ENCODE results near the gene TAAR5. TPM values are rescaled to one million over a fixed set of nuclear protein-coding genes. Genes with fewer than 3 reads are reported as not detected.
"Not testable (repeated sequence)": the region's sequence is repeated elsewhere in the genome, so short reads cannot be mapped to it uniquely, and the experiment has no call there.

TAAR5 gene
- polyA plus RNA-seq, 3 donors = not detected

DNA sequence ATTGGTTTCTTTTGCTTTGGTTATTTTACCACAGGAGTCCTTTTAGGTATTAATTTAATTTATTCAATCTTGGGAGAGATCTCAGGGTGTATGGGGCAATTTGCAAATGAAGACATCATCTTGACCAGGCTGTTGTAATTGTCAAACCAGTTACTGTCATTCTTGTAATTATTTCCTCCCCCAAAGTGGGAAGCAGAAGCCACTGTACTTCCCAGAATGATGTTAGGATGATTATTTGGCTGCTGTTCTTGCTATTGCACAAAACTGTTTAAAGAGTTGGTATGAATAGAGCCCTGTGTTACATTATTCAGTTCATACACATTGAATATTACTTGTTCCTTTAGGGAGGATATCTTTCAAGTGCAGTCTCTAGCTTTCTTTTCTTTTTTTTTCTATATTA, 17.8 kb downstream of the TAAR5 start:
- DNase-seq (ENCODE audit: low read depth in 3 of 3, low spot score in 2 of 3) = no peak

DNA sequence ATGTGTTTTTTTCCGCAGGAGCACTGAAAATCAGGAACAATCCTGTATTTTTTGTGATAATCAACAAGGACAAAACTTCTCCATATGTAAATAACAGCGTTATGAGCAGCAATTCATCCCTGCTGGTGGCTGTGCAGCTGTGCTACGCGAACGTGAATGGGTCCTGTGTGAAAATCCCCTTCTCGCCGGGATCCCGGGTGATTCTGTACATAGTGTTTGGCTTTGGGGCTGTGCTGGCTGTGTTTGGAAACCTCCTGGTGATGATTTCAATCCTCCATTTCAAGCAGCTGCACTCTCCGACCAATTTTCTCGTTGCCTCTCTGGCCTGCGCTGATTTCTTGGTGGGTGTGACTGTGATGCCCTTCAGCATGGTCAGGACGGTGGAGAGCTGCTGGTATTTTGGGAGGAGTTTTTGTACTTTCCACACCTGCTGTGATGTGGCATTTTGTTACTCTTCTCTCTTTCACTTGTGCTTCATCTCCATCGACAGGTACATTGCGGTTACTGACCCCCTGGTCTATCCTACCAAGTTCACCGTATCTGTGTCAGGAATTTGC, 19.2 kb downstream of the TAAR5 start, which contains the start of gene TAAR6:
TAAR6 (plus strand) TSS at position 102 of the 557 bp plus-strand sequence; CDS start at position 102, 0 bp downstream.
- DNase-seq (ENCODE audit: low read depth in 3 of 3, low spot score in 2 of 3) = no peak

DNA sequence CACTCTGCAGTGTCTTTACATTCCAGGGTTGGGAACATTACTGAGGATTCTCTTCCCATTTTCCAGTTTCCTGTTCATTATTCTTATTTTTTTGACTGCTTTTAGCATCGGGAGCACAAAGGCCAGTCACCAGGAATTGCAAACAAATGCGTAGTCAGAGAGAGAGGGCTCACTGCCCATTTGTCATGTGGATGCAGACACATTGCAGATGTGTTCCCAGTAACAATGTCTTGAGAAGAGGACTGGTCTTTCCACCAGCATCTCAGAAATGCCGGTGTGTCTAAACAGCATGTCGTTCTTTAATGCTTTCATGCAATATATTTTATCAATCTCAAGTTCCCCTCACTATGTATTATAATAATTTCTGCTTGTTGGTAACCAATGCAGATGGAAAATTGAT, 20.4 kb downstream of the TAAR5 start:
- no peak for DNase-seq (ENCODE audit: low read depth in 3 of 3, low spot score in 2 of 3)

DNA sequence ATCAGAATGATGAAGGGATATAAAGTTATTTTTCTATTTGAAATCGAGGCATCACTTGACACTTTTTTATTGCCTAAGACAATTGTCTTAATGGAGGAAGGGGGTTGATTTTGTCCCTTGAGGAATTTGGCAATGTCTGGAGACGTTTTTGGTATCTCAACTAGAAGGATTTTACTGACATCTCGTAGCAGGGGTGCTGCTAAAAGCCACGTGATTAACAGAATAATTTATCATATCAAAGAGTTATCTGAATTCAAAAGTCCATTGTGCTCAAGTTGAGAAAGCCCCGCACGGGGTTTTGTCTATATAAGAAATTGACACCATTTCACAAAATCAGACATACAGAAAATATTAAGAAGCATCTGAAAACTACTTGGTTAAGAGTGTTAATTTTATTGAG, 20.9 kb downstream of the TAAR5 start:
- no peak for DNase-seq (ENCODE audit: low read depth in 3 of 3, low spot score in 2 of 3)

DNA sequence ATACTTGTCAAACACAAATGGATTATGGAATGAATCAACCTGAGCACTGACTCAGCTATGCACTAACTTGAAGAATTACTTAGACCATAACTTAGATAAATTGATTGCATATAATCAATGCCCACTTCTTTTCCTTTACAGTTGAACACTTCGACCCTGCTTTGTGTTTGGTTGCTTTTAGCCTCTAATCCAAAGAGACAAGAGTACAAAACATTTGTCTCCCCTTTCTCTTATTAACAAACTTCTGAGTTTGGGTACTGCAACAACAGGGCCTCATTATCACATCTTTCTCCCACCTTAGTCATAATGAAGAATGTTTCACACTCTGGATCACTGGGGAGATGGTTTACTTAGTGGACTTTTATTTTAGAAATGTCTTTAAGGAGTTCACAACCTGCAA, 22.0 kb downstream of the TAAR5 start:
- no peak for DNase-seq (ENCODE audit: low read depth in 3 of 3, low spot score in 2 of 3)

DNA sequence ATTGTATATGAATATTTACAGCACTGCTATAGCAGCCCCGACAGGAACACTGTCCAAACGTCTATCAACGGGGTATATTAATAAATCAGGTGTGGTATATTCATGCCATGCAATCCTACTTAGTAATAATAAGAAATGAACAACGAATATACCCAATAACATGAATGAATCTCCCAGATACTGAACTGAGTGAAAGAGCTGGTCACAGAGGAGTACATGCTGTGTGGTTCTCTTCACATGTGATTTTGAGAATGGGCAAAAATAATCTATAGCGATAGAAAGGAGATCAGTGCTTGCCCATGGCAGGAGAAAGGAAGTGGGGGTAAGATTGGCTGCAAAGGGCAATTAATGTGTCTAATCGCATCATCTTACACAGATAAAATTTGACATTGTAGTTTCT, 23.1 kb downstream of the TAAR5 start:
- no peak for DNase-seq (ENCODE audit: low read depth in 3 of 3, low spot score in 2 of 3)

DNA sequence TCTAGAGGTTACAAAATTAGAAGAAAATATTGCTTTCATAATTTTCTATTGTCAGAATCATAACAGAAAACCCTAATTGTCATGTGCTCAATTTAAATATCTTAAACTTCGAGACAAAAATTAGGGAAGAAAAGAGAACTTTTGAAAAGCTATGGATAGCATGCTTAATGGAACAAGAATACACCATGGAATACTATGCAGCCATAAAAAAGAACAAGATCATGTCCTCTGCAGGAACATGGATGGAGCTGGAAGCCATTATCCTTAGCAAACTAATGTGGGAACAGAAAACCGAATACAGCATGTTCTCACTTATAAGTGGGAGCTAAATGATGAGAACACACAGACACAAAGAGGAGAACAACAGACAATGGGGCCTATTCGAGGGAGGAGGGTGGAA, 29.5 kb downstream of the TAAR5 start:
- DNase-seq (ENCODE audit: low read depth in 3 of 3, low spot score in 2 of 3) = not testable (repeated sequence)

DNA sequence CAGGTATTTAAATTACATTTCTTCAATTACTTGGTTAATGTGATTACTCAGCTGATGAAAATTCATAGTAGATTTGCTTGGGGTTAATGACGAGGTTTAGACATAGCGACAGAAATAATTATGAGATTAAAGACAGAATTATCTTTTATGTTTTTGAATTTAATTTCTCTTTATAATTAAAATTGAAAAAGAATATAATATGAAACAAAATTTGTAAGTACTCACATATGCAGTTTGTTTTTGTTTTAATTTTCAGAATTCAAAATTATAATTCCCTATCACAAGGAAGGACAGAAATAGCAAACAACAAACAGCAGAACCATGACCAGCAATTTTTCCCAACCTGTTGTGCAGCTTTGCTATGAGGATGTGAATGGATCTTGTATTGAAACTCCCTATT, 37.2 kb downstream of the TAAR5 start, which contains the start of gene TAAR8:
TAAR8 (plus strand) TSS at position 301 of the 400 bp plus-strand sequence; CDS start at position 322, 21 bp downstream.
- no peak for DNase-seq (ENCODE audit: low read depth in 3 of 3, low spot score in 2 of 3)

DNA sequence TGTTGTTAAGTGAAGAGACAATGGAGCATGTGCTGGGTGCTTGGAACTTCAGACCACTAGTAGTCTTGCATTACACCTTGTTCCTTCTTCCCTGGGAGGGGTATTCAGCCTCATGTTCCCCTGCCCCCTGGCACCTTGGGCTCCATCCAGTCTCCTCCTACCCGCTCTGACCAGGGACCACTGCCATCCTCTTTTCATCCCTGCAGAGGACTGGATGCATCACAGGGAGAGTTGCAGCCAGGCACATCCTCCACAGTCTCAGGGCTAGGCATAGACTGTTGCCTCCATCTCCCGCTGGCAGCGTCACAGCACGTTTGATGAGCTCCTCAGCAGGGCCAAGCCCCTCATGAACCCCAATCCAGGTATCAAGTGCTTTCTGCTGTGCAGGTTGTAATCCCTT, 38.3 kb downstream of the TAAR5 start:
- DNase-seq (ENCODE audit: low read depth in 3 of 3, low spot score in 2 of 3) = no peak

DNA sequence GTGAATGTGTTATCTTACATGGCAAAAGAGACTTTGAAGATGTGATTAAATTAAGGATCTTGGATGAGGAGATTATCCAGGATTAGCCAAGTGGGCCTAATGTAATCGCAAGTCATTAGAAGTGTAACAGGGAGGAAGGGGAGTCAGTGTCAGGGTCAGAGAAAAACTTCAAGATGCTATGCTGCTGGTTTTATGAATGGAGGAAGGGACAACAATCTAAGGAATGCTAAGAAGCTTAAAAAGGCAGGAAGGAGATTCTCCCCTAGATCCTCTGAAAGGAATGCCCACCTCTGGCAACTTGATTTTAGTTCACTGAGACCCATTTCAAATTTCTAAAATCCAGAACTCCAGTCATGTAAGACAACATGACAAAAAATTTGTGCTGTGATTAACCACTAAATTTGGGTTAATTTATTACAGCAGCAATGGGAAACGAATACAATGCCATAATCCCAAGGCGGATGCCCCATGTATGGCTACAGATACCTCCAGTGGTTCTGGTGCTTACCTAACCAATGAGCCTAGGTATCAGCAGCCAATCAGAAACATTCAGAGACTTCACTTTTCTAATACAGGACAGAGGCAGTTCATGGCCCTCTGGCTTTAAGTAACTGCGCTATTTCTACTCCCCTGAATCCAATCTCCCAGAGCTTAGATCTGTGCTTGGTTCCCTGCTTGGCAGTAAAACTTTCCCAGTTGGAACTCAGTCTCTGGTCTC, 40.6 kb downstream of the TAAR5 start:
- DNase-seq (ENCODE audit: low read depth in 3 of 3, low spot score in 2 of 3) = no peak

DNA sequence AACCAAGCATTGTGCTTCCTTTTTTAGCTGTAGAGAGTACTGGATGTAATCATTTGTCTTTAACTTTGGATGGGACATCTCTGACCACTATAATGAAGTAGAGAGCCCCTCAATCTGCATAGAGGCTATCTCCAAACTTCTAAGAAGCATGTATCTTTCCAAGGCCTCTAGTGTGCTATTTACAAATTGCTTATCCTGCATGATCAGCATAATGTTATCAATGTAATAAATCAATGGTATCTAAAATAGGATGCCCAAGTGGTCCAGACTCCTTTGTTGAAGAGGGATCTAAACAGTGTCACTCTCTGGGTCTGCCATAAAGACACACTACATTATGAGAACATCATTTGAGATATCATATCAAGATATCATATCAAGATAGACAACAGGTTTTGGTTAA, 44.7 kb downstream of the TAAR5 start:
- no peak for DNase-seq (ENCODE audit: low read depth in 3 of 3, low spot score in 2 of 3)

Other genes with a start within 250 kb of the TAAR5 start
- gene MOXD1, start 188.3 kb downstream of the TAAR5 start, polyA plus RNA-seq (ENCODE audit: insufficient read length in 3 of 3) = 100 to 1,000 TPM; 241 to 263 (median 261) TPM
- 100 to 1,000 TPM in 1 of 3 donors, 10 to 100 TPM in 2; 98.2 to 101 (median 99.2) TPM for gene STX7, start 76.6 kb downstream of the TAAR5 start, polyA plus RNA-seq (ENCODE audit: insufficient read length in 3 of 3)
- not detected for gene TAAR9, start 51.5 kb downstream of the TAAR5 start, polyA plus RNA-seq (ENCODE audit: insufficient read length in 3 of 3)
- not detected for gene TAAR8, start 37.1 kb downstream of the TAAR5 start, polyA plus RNA-seq (ENCODE audit: insufficient read length in 3 of 3)
- gene TAAR6, start 19.4 kb downstream of the TAAR5 start, polyA plus RNA-seq (ENCODE audit: insufficient read length in 3 of 3) = under 1 TPM in 1 of 3 donors, not detected in 2; 0.15 TPM
- not detected for gene TAAR2, start 34.5 kb upstream of the TAAR5 start, polyA plus RNA-seq (ENCODE audit: insufficient read length in 3 of 3)
- under 1 TPM in 2 of 3 donors, not detected in 1; 0.19 to 0.31 TPM for gene TAAR1, start 69.4 kb upstream of the TAAR5 start, polyA plus RNA-seq (ENCODE audit: insufficient read length in 3 of 3)
- gene VNN1, start 124.3 kb upstream of the TAAR5 start, polyA plus RNA-seq (ENCODE audit: insufficient read length in 3 of 3) = under 1 TPM; 0.10 to 0.21 (median 0.18) TPM
- gene VNN2, start 168.2 kb upstream of the TAAR5 start, polyA plus RNA-seq (ENCODE audit: insufficient read length in 3 of 3) = 1 to 10 TPM; 2.8 to 3.4 (median 2.9) TPM
- gene SLC18B1, start 208.9 kb upstream of the TAAR5 start, polyA plus RNA-seq (ENCODE audit: insufficient read length in 3 of 3) = 10 to 100 TPM; 33.7 to 38.6 (median 35.9) TPM
- gene RPS12, start 224.8 kb upstream of the TAAR5 start, polyA plus RNA-seq (ENCODE audit: insufficient read length in 3 of 3) = 1,000 to 10,000 TPM; 1,991 to 2,071 (median 1,993) TPM

All from right renal cortex interstitium (tissue), 3 donors.